OCI-LY3 (cell line): Measurements from ENCODE around the gene NCOR2.

ENCODE experiments used
- H2AFZ ChIP-seq: fragments of 200-600, 300-600 bp; shearing (Covaris generic); 2 replicates; pipeline ENCODE4 v1.6.0; 2014; ENCODE audit warnings: antibody characterized with exemption, low read depth, low read length
- H3K27ac ChIP-seq: fragments of 200-600, 300-600 bp; sonication (generic); 2 replicates; pipeline ENCODE4 v1.5.1; 2014; ENCODE audit warnings: mild to moderate bottlenecking, low read length, moderate library complexity, mixed read lengths
- H3K27me3 ChIP-seq: fragments of 200-600, 300-600 bp; sonication (generic); 2 replicates; pipeline ENCODE4 v1.6.1; 2014; ENCODE audit warnings: low read depth, low read length, mixed read lengths
- H3K36me3 ChIP-seq: fragments of 200-600, 300-600 bp; sonication (generic); replicated peaks from 2 replicates; pipeline ENCODE3; 2014; ENCODE audit warnings: low read depth, low read length, mixed read lengths
- H3K4me1 ChIP-seq: fragments of 300-600, 200-600 bp; sonication (generic); 2 replicates; pipeline ENCODE4 v1.6.1; 2014; ENCODE audit warnings: low read length, mixed read lengths
- H3K4me2 ChIP-seq: fragments of 200-600, 300-600 bp; sonication (generic); 2 replicates; pipeline ENCODE4 v1.6.1; 2014; ENCODE audit warnings: low read length, mixed read lengths
- H3K4me3 ChIP-seq: fragments of 300-600, 200-600 bp; sonication (generic); 2 replicates; pipeline ENCODE4 v1.5.1; 2014; ENCODE audit warnings: antibody characterized with exemption, mild to moderate bottlenecking, low read length, moderate library complexity
- H3K79me2 ChIP-seq: fragments of 300-600, 200-600 bp; shearing (Covaris generic); 2 replicates; pipeline ENCODE4 v1.6.1; 2014; ENCODE audit warnings: mild to moderate bottlenecking, low read length, mixed read lengths
- H3K9ac ChIP-seq: fragments of 300-600, 200-600 bp; shearing (Covaris generic); 2 replicates; pipeline ENCODE4 v1.6.0; 2014; ENCODE audit warnings: mild to moderate bottlenecking, low read length, moderate library complexity
- H3K9me3 ChIP-seq: fragments of 200-600, 300-600 bp; shearing (Covaris generic); 2 replicates; pipeline ENCODE4 v1.6.1; 2014; ENCODE audit warnings: low read length, mixed read lengths; ENCODE audit not compliant: insufficient read depth
- H4K20me1 ChIP-seq: fragments of 200-600, 300-600 bp; sonication (generic); 2 replicates; pipeline ENCODE4 v1.6.1; 2016; ENCODE audit warnings: low read length, mixed read lengths; ENCODE audit not compliant: insufficient read depth
- CTCF ChIP-seq: fragments of 200-600, 300-600 bp; sonication (generic); IDR thresholded peaks from 2 replicates; pipeline ENCODE4 v1.5.1; 2014; ENCODE audit warnings: antibody characterized with exemption, low read length, low read depth
- EZH2phosphoT487 ChIP-seq: fragments of 200-600 bp; shearing (Covaris generic); IDR thresholded peaks from 2 replicates; pipeline ENCODE4 v1.6.1; 2018; ENCODE audit warnings: antibody characterized with exemption, mixed run types, low read depth

NCOR2 gene

GRCh38 chr12:124536641-124537040 is 30.8 kb downstream of the NCOR2 start:
- H3K79me2 ChIP-seq: peaks cover 76% of the 10 kb centered on the region
- H3K9me3 ChIP-seq: no peaks in the 10 kb centered on the region
- H3K27me3 ChIP-seq: no peaks in the 10 kb centered on the region
- H3K4me1 ChIP-seq: peaks cover 3% of the 10 kb centered on the region; the same call in 1 of the 2 replicates
- peaks cover 8% of the 10 kb centered on the region for H3K36me3 ChIP-seq
- H3K9ac ChIP-seq: no peak overlapping the region
- no peak overlapping the region for H3K4me3 ChIP-seq
- H3K4me2 ChIP-seq: no peak overlapping the region
- H3K27ac ChIP-seq: no peak overlapping the region
- H4K20me1 ChIP-seq: peaks cover 89% of the 10 kb centered on the region
- H2AFZ ChIP-seq: no peak overlapping the region
- TF ChIP-seq CTCF: no peak
- TF ChIP-seq EZH2phosphoT487: no peak

GRCh38 chr12:124534776-124535740 is 32.4 kb downstream of the NCOR2 start:
- no peak for TF ChIP-seq EZH2phosphoT487
- TF ChIP-seq CTCF: no peak
- Histone ChIP-seq H3K9me3 (no peaks in the 10 kb centered on the region), H3K79me2 (peaks cover 82% of the 10 kb centered on the region)

GRCh38 chr12:124533456-124533855 is 34.0 kb downstream of the NCOR2 start:
- H3K27ac ChIP-seq: no peak overlapping the region

More at GRCh38 chr12:124534776-124535740, 32.4 kb downstream of the NCOR2 start:
- H3K4me1 ChIP-seq: no peaks in the 10 kb centered on the region
- H2AFZ ChIP-seq: no peak overlapping the region
- H3K36me3 ChIP-seq: peaks cover 8% of the 10 kb centered on the region
- no peak overlapping the region for H3K4me3 ChIP-seq
- peaks cover 97% of the 10 kb centered on the region for H4K20me1 ChIP-seq
- no peak overlapping the region for H3K9ac ChIP-seq
- H3K27me3 ChIP-seq: no peaks in the 10 kb centered on the region
- no peak overlapping the region for H3K27ac ChIP-seq
- H3K4me2 ChIP-seq: no peak overlapping the region

More at GRCh38 chr12:124533456-124533855, 34.0 kb downstream of the NCOR2 start:
- H3K27me3 ChIP-seq: no peaks in the 10 kb centered on the region
- H2AFZ ChIP-seq: no peak overlapping the region
- H3K79me2 ChIP-seq: peaks cover 75% of the 10 kb centered on the region
- H3K4me3 ChIP-seq: no peak overlapping the region
- no peak overlapping the region for H3K9ac ChIP-seq
- TF ChIP-seq CTCF (no peak), EZH2phosphoT487 (no peak)
- no peak overlapping the region for H3K4me2 ChIP-seq
- H3K9me3 ChIP-seq: no peaks in the 10 kb centered on the region
- peaks cover 90% of the 10 kb centered on the region for H4K20me1 ChIP-seq
- peaks cover 8% of the 10 kb centered on the region for H3K36me3 ChIP-seq
- no peaks in the 10 kb centered on the region for H3K4me1 ChIP-seq
